K562 (cell line): ENCODE data around the gene SIRPG. TPM values are rescaled to one million over a fixed set of nuclear protein-coding genes. Genes with fewer than 3 reads are reported as not detected.

Experiments
- ATAC-seq: fragments of 200-7000 bp; cut with Tn5 transposase; 3 replicates; pipeline ENCODE4 v1.9.1; 2020; ENCODE audit warnings: moderate library complexity
- BruUV-seq: library from RNA; stranded (reverse); fragments of 400-500 nt; replicated peaks from 2 replicates; lab custom pipeline; 2021; lab: Mats Ljungman, UMichigan
- CTCF ChIA-PET: fragments of 300-600 bp; formaldehyde crosslinking; extraction: SDS; loops from one replicate; lab custom pipeline; 2021; ENCODE audit warnings: low intra/inter-chr PET ratio; lab: Yijun Ruan, JAX
- POLR2A ChIA-PET: fragments of 300-600, 350-650 bp; sonication (Branson Sonifier 250); formaldehyde crosslinking; extraction: SDS; loops from one replicate; lab custom pipeline; 2021; ENCODE audit warnings: antibody characterized with exemption, inconsistent platforms; lab: Yijun Ruan, JAX
- DNase-seq, 4 experiments: peaks; one replicate each; pipeline versions ENCODE4 v3.0.0 to v3.0.0-alpha.2; 2011 to 2018; ENCODE audit warnings: low spot score in 3 of 4, mixed read lengths in 3 of 4; ENCODE audit errors: extremely low read depth in 1 of 4
- FAIRE-seq: peaks from 2 replicates; lab custom pipeline; 2011; peaks lifted over from hg19 to GRCh38; lab: Jason Lieb, UNC
- H2AFZ ChIP-seq: 2 replicates; pipeline ENCODE4 v1.6.0; 2011; ENCODE audit warnings: low read depth, low read length, control low read depth, inconsistent platforms
- H3K27ac ChIP-seq: fragments of 200-600 bp; 3 replicates; pipeline ENCODE4 v1.8.0; 2011; ENCODE audit warnings: low read depth, mild to moderate bottlenecking, control low read depth, inconsistent platforms, low read length, moderate library complexity, mixed read lengths; ENCODE audit errors: extremely low read depth
- H3K27me3 ChIP-seq, 2 experiments: fragments of 300-600 bp in 1 of 2; 2 replicates in 1 of 2; 3 replicates in 1 of 2; pipeline versions ENCODE4 v1.6.0 to v1.8.0; 2011; ENCODE audit warnings: inconsistent platforms in 2 of 2, low read length in 2 of 2, mild to moderate bottlenecking in 1 of 2, mixed read lengths in 1 of 2, moderate library complexity in 1 of 2; ENCODE audit not compliant: control insufficient read depth in 2 of 2, insufficient read depth in 2 of 2
- H3K36me3 ChIP-seq: fragments of 300-600 bp; 3 replicates; pipeline ENCODE4 v1.8.0; 2011; ENCODE audit warnings: mild to moderate bottlenecking, low read length, inconsistent platforms; ENCODE audit not compliant: control insufficient read depth, insufficient read depth
- H3K4me1 ChIP-seq, 2 experiments: fragments of 200-600 bp in 1 of 2; replicated peaks in 1 of 2; 2 replicates in 1 of 2; 3 replicates in 1 of 2; pipeline versions ENCODE4 v1.5.1 to v1.8.0; 2011; ENCODE audit warnings: inconsistent platforms in 2 of 2, low read length in 2 of 2, mild to moderate bottlenecking in 1 of 2, mixed read lengths in 1 of 2, moderate library complexity in 1 of 2; ENCODE audit not compliant: control insufficient read depth in 2 of 2, insufficient read depth in 2 of 2
- H3K4me2 ChIP-seq: 2 replicates; pipeline ENCODE4 v1.6.1; 2011; ENCODE audit warnings: low read length, control low read depth, inconsistent platforms, mixed read lengths; ENCODE audit not compliant: insufficient read depth
- H3K4me3 ChIP-seq: fragments of 200-600 bp; sonication (generic), shearing (Covaris generic); 2 replicates; pipeline ENCODE4 v1.5.1; 2016; ENCODE audit warnings: control low read depth, inconsistent platforms
- H3K79me2 ChIP-seq: fragments of 200-600 bp; 3 replicates; pipeline ENCODE4 v1.8.0; 2011; ENCODE audit warnings: low read length, inconsistent platforms; ENCODE audit not compliant: control insufficient read depth, insufficient read depth
- H3K9ac ChIP-seq, 2 experiments: 2 replicates each; pipeline versions ENCODE4 v1.6.0 to v1.6.1; 2011; ENCODE audit warnings: low read depth in 2 of 2, low read length in 2 of 2, control low read depth in 1 of 2, inconsistent platforms in 1 of 2, mild to moderate bottlenecking in 1 of 2, mixed read lengths in 1 of 2; ENCODE audit not compliant: insufficient read depth in 1 of 2
- H3K9me1 ChIP-seq: one replicate; pipeline ENCODE4 v1.6.0; 2011; ENCODE audit warnings: inconsistent platforms, mild to moderate bottlenecking, low read length, moderate library complexity; ENCODE audit not compliant: control insufficient read depth, insufficient read depth
- H3K9me3 ChIP-seq: replicated peaks from 2 replicates; pipeline ENCODE4 v1.5.1; 2011; ENCODE audit warnings: low read depth, low read length, inconsistent platforms; ENCODE audit not compliant: control insufficient read depth, insufficient read depth
- H4K20me1 ChIP-seq: replicated peaks from 2 replicates; pipeline ENCODE4 v1.6.1; 2011; ENCODE audit warnings: low read length, inconsistent platforms, mixed read lengths; ENCODE audit not compliant: control insufficient read depth, insufficient read depth
- ARID3A ChIP-seq: IDR thresholded peaks from 2 replicates; pipeline ENCODE4 v1.6.1; 2012; ENCODE audit warnings: low read depth, low read length, improper control_type of control experiment, borderline replicate concordance
- CEBPZ ChIP-seq: fragments of 150-350 bp; IDR thresholded peaks from 2 replicates; pipeline ENCODE4 v1.6.1; 2014; ENCODE audit warnings: low read depth, mild to moderate bottlenecking, low read length, borderline replicate concordance
- DEAF1 ChIP-seq: fragments of 450-650 bp; formaldehyde crosslinking; IDR thresholded peaks from 2 replicates; pipeline ENCODE4 v1.4.0; 2020; ENCODE audit warnings: mild to moderate bottlenecking, moderate library complexity
- DPF2 ChIP-seq: fragments of 450-650 bp; IDR thresholded peaks from 2 replicates; pipeline ENCODE4 v1.6.1; 2016
- ESRRB ChIP-seq: fragments of 250-450 bp; sonication (Bioruptor Pico); IDR thresholded peaks from 2 replicates; pipeline ENCODE4 v1.5.0; 2020; ENCODE audit warnings: mild to moderate bottlenecking, moderate library complexity, borderline replicate concordance
- LCOR ChIP-seq: sonication (generic); formaldehyde crosslinking; IDR thresholded peaks from 2 replicates; pipeline ENCODE4 v1.8.0; 2022; ENCODE audit warnings: mild to moderate bottlenecking, missing genetic modification reagents
- PHB ChIP-seq: fragments of 250-450 bp; sonication (Bioruptor Pico); IDR thresholded peaks from 2 replicates; pipeline ENCODE4 v1.5.0; 2021
- PPARD ChIP-seq: fragments of 250-450 bp; sonication (Bioruptor Pico); IDR thresholded peaks from 2 replicates; pipeline ENCODE4 v1.8.0; 2022; ENCODE audit warnings: inconsistent platforms, mild to moderate bottlenecking, moderate library complexity
- RBM14 ChIP-seq: fragments of 200-400 bp; formaldehyde crosslinking; IDR thresholded peaks from 2 replicates; pipeline ENCODE4 v1.6.1; 2018; ENCODE audit warnings: low read depth, mild to moderate bottlenecking, low read length, moderate library complexity, borderline replicate concordance; ENCODE audit not compliant: insufficient read depth
- RBM22 ChIP-seq: fragments of 200-400 bp; formaldehyde crosslinking; IDR thresholded peaks from 2 replicates; pipeline ENCODE4 v1.6.1; 2018; ENCODE audit warnings: low read length, low read depth; ENCODE audit not compliant: poor library complexity, severe bottlenecking
- SMC3 ChIP-seq: conservative IDR thresholded peaks from 2 replicates; pipeline ENCODE4 v1.6.1; 2011; ENCODE audit warnings: low read depth, low read length, improper control_type of control experiment; ENCODE audit not compliant: insufficient read depth
- SP1 ChIP-seq: sonication (generic); formaldehyde crosslinking; IDR thresholded peaks from 2 replicates; pipeline ENCODE4 v1.8.1; 2022; ENCODE audit warnings: mild to moderate bottlenecking, missing genetic modification reagents
- ZC3H11A ChIP-seq: IDR thresholded peaks from 2 replicates; pipeline ENCODE4 v1.6.1; 2012; ENCODE audit warnings: low read depth, low read length, improper control_type of control experiment
- ZNF146 ChIP-seq: IDR thresholded peaks from one replicate; pipeline ENCODE4 v1.6.1; 2018; ENCODE audit warnings: missing compliant biosample characterization; ENCODE audit not compliant: unreplicated experiment
- ZNF75A ChIP-seq: fragments of 450-650 bp; formaldehyde crosslinking; IDR thresholded peaks from 2 replicates; pipeline ENCODE4 v1.4.0; 2020; ENCODE audit warnings: mild to moderate bottlenecking
- ZNF780A ChIP-seq: fragments of 250-450 bp; sonication (Bioruptor Pico); IDR thresholded peaks from 2 replicates; pipeline ENCODE4 v1.5.0; 2021; ENCODE audit warnings: mild to moderate bottlenecking
- ZZZ3 ChIP-seq: fragments of 450-650 bp; IDR thresholded peaks from 2 replicates; pipeline ENCODE4 v1.6.1; 2016; ENCODE audit warnings: antibody characterized with exemption, mild to moderate bottlenecking, moderate library complexity
- WGBS: fragments of 100-300 bp; shearing (Covaris generic); methylation state at CpG from one replicate; pipeline ENCODE4 v1.1.6; 2016; ENCODE audit warnings: low coverage, mixed read lengths; ENCODE audit not compliant: insufficient coverage; ENCODE audit errors: missing lambda C conversion rate; 5-methylcytosine and 5-hydroxymethylcytosine counted together
- in situ Hi-C: fragments of 300-500 bp; cut with MboI; formaldehyde crosslinking; loops from 4 replicates; pipeline ENCODE4 v1.15.0; 2018; ENCODE audit warnings: inconsistent platforms, mixed read lengths
- intact Hi-C: fragments of 100-400 bp; cut with micrococcal nuclease; formaldehyde crosslinking; loops from 2 replicates; pipeline ENCODE4 v1.14.2; 2022
- polyA plus RNA-seq, 8 experiments: library from polyadenylated mRNA; depleted of rRNA in 4 of 8; stranded (reverse) in 5 of 8; unstranded in 3 of 8; fragments of >200 nt; fragmentation: Nextera tagmentation in 2 of 8; fragmentation: Illumina TruSeq in 1 of 8; extraction: Ambion mirVana in 2 of 8; extraction: Trizol in 1 of 8; gene quantifications; 2 replicates each; pipeline versions ENCODE4 v1.2.1 to v1.2.3, GENCODE V29; 2011 to 2014; ENCODE audit warnings: inconsistent platforms in 1 of 8, missing spikeins in 1 of 8
- total RNA-seq, 7 experiments: library from RNA; depleted of rRNA in 6 of 7; stranded (reverse); fragments of >200 nt in 6 of 7; fragmentation: Illumina TruSeq in 2 of 7; extraction: Trizol in 2 of 7; gene quantifications; 2 replicates each; pipeline versions ENCODE4 v1.2.1 to v1.2.3, GENCODE V29; 2011 to 2021; ENCODE audit warnings: low replicate concordance in 1 of 7

Gene SIRPG
- total and polyA plus RNA-seq, 9 of the 15 experiments (the other 6 are each of a cell fraction or from before 2014, with no cell fraction given) = not detected

- Histone ChIP-seq H3K4me3 (no peak overlapping the region), H3K36me3 (no peaks in the 10 kb centered on the region), H3K9me3 (no peaks in the 10 kb centered on the region), H3K27me3 (no peaks in the 10 kb centered on the region), H3K27ac (no peak overlapping the region), H3K4me2 (no peak overlapping the region), H2AFZ (no peak overlapping the region), H3K79me2 (no peaks in the 10 kb centered on the region), H3K9ac (no peak overlapping the region), H4K20me1 (no peaks in the 10 kb centered on the region), H3K9me1 (no peaks in the 10 kb centered on the region), H3K4me1 (no peaks in the 10 kb centered on the region)
- in situ Hi-C loops (no loop called here), intact Hi-C loops (no loop called here)
- POLR2A ChIA-PET = no interaction called here
- FAIRE-seq = no peak
- CTCF ChIA-PET = no interaction called here
- BruUV-seq = no TSS peak
- no peak for ATAC-seq
- WGBS = 0% methylated on average over 7 of the region's 10 CpGs
- DNase-seq = no peak
- TF ChIP-seq RBM14 (no peak), SMC3 (no peak), ZC3H11A (no peak), LCOR (CRISPR knock-in tag) (no peak), DPF2 (no peak), ZZZ3 (no peak), ZNF75A (CRISPR knock-in tag) (no peak), SP1 (CRISPR knock-in tag) (no peak), RBM22 (no peak), PHB (CRISPR knock-in tag) (no peak), ESRRB (CRISPR knock-in tag) (no peak), CEBPZ (no peak), DEAF1 (CRISPR knock-in tag) (no peak), ARID3A (no peak), ZNF780A (CRISPR knock-in tag) (no peak), ZNF146 (no peak), PPARD (no peak)
These were observed 22.1 kb downstream of the SIRPG start for GRCh38 chr20:1635291-1635979.
